Kidney epithelial cell (primary cell): ENCODE measurements around the gene APBA1. TPM values are rescaled to one million over a fixed set of nuclear protein-coding genes. Genes with fewer than 3 reads are reported as not detected.

Source experiments
- DNase-seq: peaks from one replicate; pipeline ENCODE4 v3.0.0-alpha.2; 2010; ENCODE audit warnings: low read depth
- H3K27me3 ChIP-seq: 2 replicates; pipeline ENCODE4 v1.6.0; 2011; ENCODE audit warnings: low read length; ENCODE audit not compliant: control insufficient read depth, insufficient read depth
- H3K36me3 ChIP-seq: 2 replicates; pipeline ENCODE4 v1.5.1; 2011; ENCODE audit warnings: low read length; ENCODE audit not compliant: control insufficient read depth, insufficient read depth
- H3K4me3 ChIP-seq: 2 replicates; pipeline ENCODE4 v1.5.1; 2011; ENCODE audit warnings: low read depth, mild to moderate bottlenecking, control low read depth, low read length
- CTCF ChIP-seq: IDR thresholded peaks from 2 replicates; pipeline ENCODE4 v1.5.1; 2011; ENCODE audit warnings: mild to moderate bottlenecking, moderate library complexity, low read length, control low read depth, inconsistent platforms; ENCODE audit not compliant: insufficient read depth, poor library complexity, severe bottlenecking
- total RNA-seq: library from RNA; depleted of rRNA; stranded (reverse); fragments of >200 nt; gene quantifications from 2 replicates; pipeline ENCODE4 v1.2.3, GENCODE V29; 2015

Gene APBA1
- total RNA-seq, 1 donor from 2014 or later, result 1.1 TPM

- no peak for TF ChIP-seq CTCF
- H3K4me3 ChIP-seq, result no peak overlapping the region
- DNase-seq, result no peak
- no peaks in the 10 kb centered on the region for H3K27me3 ChIP-seq
- H3K36me3 ChIP-seq, result no peaks in the 10 kb centered on the region
These were observed 25.3 kb upstream of the APBA1 start for GRCh38 chr9:69697475-69697874.

GRCh38 chr9:69696802-69697201, 24.6 kb upstream of the APBA1 start:
- Histone ChIP-seq H3K27me3 (no peaks in the 10 kb centered on the region), H3K4me3 (no peak overlapping the region), H3K36me3 (no peaks in the 10 kb centered on the region)
- DNase-seq, result no peak
- no peak for TF ChIP-seq CTCF

- no peak for DNase-seq
- Histone ChIP-seq H3K36me3 (no peaks in the 10 kb centered on the region), H3K27me3 (no peaks in the 10 kb centered on the region), H3K4me3 (no peak overlapping the region)
- TF ChIP-seq CTCF, result no peak
These were observed 17.9 kb upstream of the APBA1 start for GRCh38 chr9:69689991-69690538.

GRCh38 chr9:69683927-69684326, 11.8 kb upstream of the APBA1 start:
- no peak overlapping the region for H3K4me3 ChIP-seq
- H3K36me3 ChIP-seq, result no peaks in the 10 kb centered on the region
- no peaks in the 10 kb centered on the region for H3K27me3 ChIP-seq
- no peak for TF ChIP-seq CTCF
- DNase-seq, result no peak

GRCh38 chr9:69678843-69679538, 6.8 kb upstream of the APBA1 start:
- H3K36me3 ChIP-seq, result no peaks in the 10 kb centered on the region
- no peak for DNase-seq
- H3K4me3 ChIP-seq, result no peak overlapping the region
- no peaks in the 10 kb centered on the region for H3K27me3 ChIP-seq
- TF ChIP-seq CTCF, result no peak

- no peak for DNase-seq
- no peak for TF ChIP-seq CTCF
These were observed 5.8 kb upstream of the APBA1 start for GRCh38 chr9:69677931-69678330.

More at GRCh38 chr9:69677931-69678330, 5.8 kb upstream of the APBA1 start:
- no peaks in the 10 kb centered on the region for H3K36me3 ChIP-seq
- no peaks in the 10 kb centered on the region for H3K27me3 ChIP-seq
- H3K4me3 ChIP-seq, result no peak overlapping the region
